CD14-positive monocyte (primary cell): ENCODE measurements around the gene CX3CR1. TPM values are rescaled to one million over a fixed set of nuclear protein-coding genes. Genes with fewer than 3 reads are reported as not detected.

Source experiments
- DNase-seq, 3 donors: peaks; one replicate each; pipeline ENCODE4 v3.0.0-alpha.2; 2011 to 2022
- H2AFZ ChIP-seq: 2 replicates; pipeline ENCODE4 v1.6.0; 2012; ENCODE audit warnings: mild to moderate bottlenecking, low read depth, low read length, inconsistent platforms; ENCODE audit not compliant: insufficient read depth, poor library complexity, severe bottlenecking
- H3K27ac ChIP-seq, 2 donors: 1 replicate in 1 of 2; 2 replicates in 1 of 2; pipeline ENCODE4 v1.5.1; 2012 to 2013; ENCODE audit warnings: low read length in 2 of 2, control low read depth in 1 of 2, inconsistent platforms in 1 of 2, low read depth in 1 of 2, mild to moderate bottlenecking in 1 of 2
- H3K27me3 ChIP-seq, 2 donors: one replicate each; pipeline versions ENCODE4 v1.6.0 to v1.6.1; 2011 to 2013; ENCODE audit warnings: low read length in 2 of 2; ENCODE audit not compliant: control insufficient read depth in 2 of 2, insufficient read depth in 2 of 2
- H3K36me3 ChIP-seq, 2 donors: replicated peaks in 1 of 2; 1 replicate in 1 of 2; 2 replicates in 1 of 2; pipeline versions ENCODE4 v1.5.1 to v1.6.1; 2012 to 2013; ENCODE audit warnings: low read length in 2 of 2, control low read depth in 1 of 2, inconsistent platforms in 1 of 2, mild to moderate bottlenecking in 1 of 2; ENCODE audit not compliant: insufficient read depth in 2 of 2, control insufficient read depth in 1 of 2
- H3K4me1 ChIP-seq, 2 donors: 1 replicate in 1 of 2; 2 replicates in 1 of 2; pipeline versions ENCODE4 v1.5.1 to v1.6.1; 2012 to 2013; ENCODE audit warnings: low read length in 2 of 2, control low read depth in 1 of 2, inconsistent platforms in 1 of 2, mild to moderate bottlenecking in 1 of 2, moderate library complexity in 1 of 2; ENCODE audit not compliant: insufficient read depth in 2 of 2, control insufficient read depth in 1 of 2
- H3K4me2 ChIP-seq: replicated peaks from 2 replicates; pipeline ENCODE3; 2012; ENCODE audit warnings: low read length, moderate library complexity, mild to moderate bottlenecking; ENCODE audit not compliant: poor library complexity, severe bottlenecking; ENCODE audit errors: extremely low read depth
- H3K4me3 ChIP-seq, 3 experiments: fragments of 200-600 bp in 1 of 3; sonication (generic) in 1 of 3; replicated peaks in 1 of 3; 1 replicate in 2 of 3; 2 replicates in 1 of 3; pipeline ENCODE4 v1.5.1; 2011 to 2013; ENCODE audit warnings: low read length in 3 of 3, mild to moderate bottlenecking in 3 of 3, control low read depth in 2 of 3, low read depth in 2 of 3, inconsistent platforms in 1 of 3, moderate library complexity in 1 of 3
- H3K79me2 ChIP-seq: 2 replicates; pipeline ENCODE4 v1.6.0; 2012; ENCODE audit warnings: mild to moderate bottlenecking, control low read depth, inconsistent platforms, low read length, moderate library complexity; ENCODE audit not compliant: insufficient read depth
- H3K9ac ChIP-seq: 2 replicates; pipeline ENCODE4 v1.6.0; 2017; ENCODE audit warnings: low read length, mild to moderate bottlenecking; ENCODE audit not compliant: insufficient read depth, poor library complexity, severe bottlenecking
- H3K9me3 ChIP-seq, 2 donors: replicated peaks in 1 of 2; 1 replicate in 1 of 2; 2 replicates in 1 of 2; pipeline versions ENCODE4 v1.5.1 to v1.6.1; 2012 to 2013; ENCODE audit warnings: low read length in 2 of 2, control low read depth in 1 of 2; ENCODE audit not compliant: control insufficient read depth in 1 of 2, insufficient read depth in 1 of 2
- H4K20me1 ChIP-seq: 2 replicates; pipeline ENCODE4 v1.6.0; 2012; ENCODE audit warnings: mild to moderate bottlenecking, low read length, control low read depth, moderate library complexity; ENCODE audit not compliant: insufficient read depth
- H3K27ac Mint-ChIP-seq, 7 donors: one replicate each; pipeline ENCODE4 v1.8.0; 2020; ENCODE audit warnings: mild to moderate bottlenecking in 7 of 7, mixed read lengths in 7 of 7, moderate library complexity in 6 of 7, inconsistent platforms in 2 of 7
- H3K27me3 Mint-ChIP-seq, 3 donors: one replicate each; pipeline ENCODE4 v1.8.0; 2021 to 2022; ENCODE audit warnings: low read depth in 3 of 3, mild to moderate bottlenecking in 3 of 3, mixed read lengths in 3 of 3, moderate library complexity in 3 of 3, inconsistent platforms in 1 of 3
- H3K36me3 Mint-ChIP-seq, 2 donors: one replicate each; pipeline ENCODE4 v1.8.0; 2020; ENCODE audit warnings: mixed read lengths in 2 of 2, inconsistent platforms in 1 of 2, mild to moderate bottlenecking in 1 of 2
- H3K4me1 Mint-ChIP-seq: one replicate; pipeline ENCODE4 v1.8.0; 2020; ENCODE audit warnings: mild to moderate bottlenecking, mixed read lengths
- H3K4me3 Mint-ChIP-seq, 2 donors: one replicate each; pipeline ENCODE4 v1.8.0; 2020; ENCODE audit warnings: mild to moderate bottlenecking in 2 of 2, mixed read lengths in 2 of 2, moderate library complexity in 1 of 2
- H3K9me3 Mint-ChIP-seq, 7 donors: one replicate each; pipeline ENCODE4 v1.8.0; 2020 to 2022; ENCODE audit warnings: mixed read lengths in 7 of 7, mild to moderate bottlenecking in 6 of 7, moderate library complexity in 6 of 7, inconsistent platforms in 2 of 7
- CTCF ChIP-seq: fragments of 200-600 bp; IDR thresholded peaks from one replicate; pipeline ENCODE4 v1.8.0; 2022; ENCODE audit warnings: antibody characterized with exemption, mild to moderate bottlenecking
- WGBS: methylation state at CpG from one replicate; pipeline ENCODE4 v1.1.5; 2013; ENCODE audit warnings: missing lambda C conversion rate; ENCODE audit not compliant: insufficient coverage; 5-methylcytosine and 5-hydroxymethylcytosine counted together
- intact Hi-C, 2 donors: fragments of 100-400 bp; cut with micrococcal nuclease; formaldehyde crosslinking; loops; one replicate each; pipeline versions ENCODE4 v1.15.0 to v1.15.1; 2023
- polyA minus RNA-seq: library from RNA; depleted of rRNA, polyadenylated mRNA; stranded (reverse); fragments of >200 nt; gene quantifications from 2 replicates; pipeline ENCODE4 v1.2.3, GENCODE V29; 2012
- polyA plus RNA-seq, 3 donors: library from polyadenylated mRNA; depleted of rRNA in 1 of 3; unstranded in 2 of 3; stranded (reverse) in 1 of 3; fragments of 300-500 nt in 2 of 3; fragments of >200 nt in 1 of 3; fragmentation: Illumina TruSeq in 2 of 3; gene quantifications; 1 replicate in 2 of 3; 2 replicates in 1 of 3; pipeline ENCODE4 v1.2.3, GENCODE V29; 2012 to 2021
- total RNA-seq, 12 experiments: library from RNA in 1 of 12; stranded (reverse) in 1 of 12; fragments of 120-200 nt in 1 of 12; gene quantifications; one replicate each; pipeline ENCODE4 v1.2.4 and lab custom pipeline; 2013 to 2026; ENCODE audit warnings: mixed read lengths in 6 of 12, inconsistent platforms in 1 of 12

Gene CX3CR1
- total RNA-seq (2013): 150 TPM
- 100 to 1,000 TPM in 2 of 3 donors, 10 to 100 TPM in 1; 25.9 to 405 (median 184) TPM for polyA plus RNA-seq
- 104 and 165 TPM in 2 replicates for polyA minus RNA-seq
- 0.64 to 28.7 (median 19.4) reads per million in 11 experiments for total RNA-seq (lab: John Stamatoyannopoulos, UW)

GRCh38 chr3:39279745-39280517 lies at the start of gene CX3CR1:
CX3CR1 (minus strand) TSS chr3:39280036; CDS start chr3:39266509, 13,527 bp downstream.
- peaks cover 23 to 38% of the 10 kb centered on the region in 2 donors for H3K36me3 Mint-ChIP-seq

More at GRCh38 chr3:39279745-39280517, at the start of gene CX3CR1:
- 25% methylated on average over 4 of the region's 5 CpGs for WGBS
- H3K4me1 Mint-ChIP-seq: peaks cover 85% of the 10 kb centered on the region
- H3K27me3 ChIP-seq: no peaks in the 10 kb centered on the region
- H3K4me2 ChIP-seq: peak within 1 kb of the TSS; percentile 89
- H3K4me1 ChIP-seq: peaks cover 73 to 80% of the 10 kb centered on the region in 2 donors
- peak in 2 of 3 donors; percentile 23 to 35 for DNase-seq
- no peak for TF ChIP-seq CTCF
- peaks cover 0 to 8% of the 10 kb centered on the region in 2 donors for H3K36me3 ChIP-seq
- H3K27me3 Mint-ChIP-seq: peaks cover 0 to 2% (median 0%) of the 10 kb centered on the region in 3 donors
- peak within 1 kb of the TSS; percentile 71 to 80 for H3K27ac ChIP-seq
- H3K4me3 ChIP-seq: peak within 1 kb of the TSS; percentile 46 to 97 (median 83)
- peaks cover 0 to 3% (median 0%) of the 10 kb centered on the region in 7 donors for H3K9me3 Mint-ChIP-seq
- H3K4me3 Mint-ChIP-seq: peak within 1 kb of the TSS; percentile 95 to 100
- H3K79me2 ChIP-seq: peaks cover 67% of the 10 kb centered on the region
- peak within 1 kb of the TSS; percentile 62 for H3K9ac ChIP-seq
- peaks cover 25% of the 10 kb centered on the region for H4K20me1 ChIP-seq
- H3K9me3 ChIP-seq: no peaks in the 10 kb centered on the region
- H2AFZ ChIP-seq: peak within 1 kb of the TSS; percentile 64
- H3K27ac Mint-ChIP-seq: peak within 1 kb of the TSS; percentile 82 to 95 (median 93)
- intact Hi-C loops: loop anchor here (5.0 to 10.0 kb wide), 2 partner anchors 33 to 175 kb away; partner anchors contain the start of genes GORASP1 (in 1 of the 2) and TTC21A (in 1 of the 2)
